Loucy (cell line): ENCODE measurements around the gene CLCN6.

Source experiments
- H2AFZ ChIP-seq: fragments of 200-600 bp; sonication (generic); 2 replicates; pipeline ENCODE4 v1.6.0; 2016; ENCODE audit warnings: antibody characterized with exemption, mild to moderate bottlenecking, low read length, moderate library complexity
- H3F3A ChIP-seq: fragments of 200-600 bp; 2 replicates; pipeline ENCODE4 v1.6.0; 2016; ENCODE audit warnings: antibody characterized with exemption, low read depth, mild to moderate bottlenecking
- H3K27me3 ChIP-seq: fragments of 200-600 bp; sonication (generic); 2 replicates; pipeline ENCODE4 v1.6.1; 2014; ENCODE audit warnings: low read length, mild to moderate bottlenecking; ENCODE audit not compliant: insufficient read depth, poor library complexity, severe bottlenecking
- H3K36me3 ChIP-seq: fragments of 200-600 bp; sonication (generic); 2 replicates; pipeline ENCODE4 v1.6.1; 2016; ENCODE audit warnings: low read length; ENCODE audit not compliant: insufficient read depth
- H3K4me1 ChIP-seq: fragments of 200-600 bp; sonication (generic); 2 replicates; pipeline ENCODE4 v1.5.1; 2014; ENCODE audit warnings: low read length, mild to moderate bottlenecking; ENCODE audit not compliant: insufficient read depth, poor library complexity, severe bottlenecking
- H3K4me2 ChIP-seq: fragments of 200-600 bp; sonication (generic); 2 replicates; pipeline ENCODE4 v1.6.0; 2014; ENCODE audit warnings: antibody characterized with exemption, low read length, low read depth, mild to moderate bottlenecking; ENCODE audit not compliant: poor library complexity, severe bottlenecking
- H3K4me3 ChIP-seq: fragments of 200-600 bp; sonication (generic); 2 replicates; pipeline ENCODE4 v1.5.1; 2014; ENCODE audit warnings: low read length, mild to moderate bottlenecking, mixed read lengths; ENCODE audit not compliant: poor library complexity, severe bottlenecking
- H3K79me2 ChIP-seq: fragments of 200-600 bp; sonication (generic); 2 replicates; pipeline ENCODE4 v1.6.1; 2014; ENCODE audit warnings: low read length; ENCODE audit not compliant: insufficient read depth
- H3K9ac ChIP-seq: fragments of 200-600 bp; sonication (generic); 2 replicates; pipeline ENCODE4 v1.6.0; 2014; ENCODE audit warnings: mild to moderate bottlenecking, low read depth, low read length, moderate library complexity; ENCODE audit not compliant: poor library complexity, severe bottlenecking
- H3K9me2 ChIP-seq: fragments of 200-600 bp; sonication (generic); replicated peaks from 2 replicates; pipeline ENCODE4 v1.6.1; 2016; ENCODE audit warnings: low read depth, low read length, mixed read lengths
- H3K9me3 ChIP-seq: fragments of 200-600 bp; sonication (generic); 2 replicates; pipeline ENCODE4 v1.6.1; 2014; ENCODE audit warnings: mild to moderate bottlenecking, antibody characterized with exemption, low read length, low read depth; ENCODE audit not compliant: insufficient read depth
- H4K20me1 ChIP-seq: fragments of 200-600 bp; sonication (generic); 2 replicates; pipeline ENCODE4 v1.6.0; 2014; ENCODE audit warnings: antibody characterized with exemption, low read length, mild to moderate bottlenecking; ENCODE audit not compliant: insufficient read depth, poor library complexity, severe bottlenecking
- EZH2phosphoT487 ChIP-seq: fragments of 200-600 bp; IDR thresholded peaks from 2 replicates; pipeline ENCODE4 v1.6.1; 2018; ENCODE audit warnings: antibody characterized with exemption, mild to moderate bottlenecking, moderate library complexity, borderline replicate concordance
- TF ChIP-seq, protein P1 (sequence below): fragments of 200-600 bp; sonication (generic); conservative IDR thresholded peaks from 2 replicates; pipeline ENCODE4 v1.5.1; 2014; ENCODE audit warnings: mild to moderate bottlenecking, antibody characterized with exemption, low read length

CLCN6 gene

DNA sequence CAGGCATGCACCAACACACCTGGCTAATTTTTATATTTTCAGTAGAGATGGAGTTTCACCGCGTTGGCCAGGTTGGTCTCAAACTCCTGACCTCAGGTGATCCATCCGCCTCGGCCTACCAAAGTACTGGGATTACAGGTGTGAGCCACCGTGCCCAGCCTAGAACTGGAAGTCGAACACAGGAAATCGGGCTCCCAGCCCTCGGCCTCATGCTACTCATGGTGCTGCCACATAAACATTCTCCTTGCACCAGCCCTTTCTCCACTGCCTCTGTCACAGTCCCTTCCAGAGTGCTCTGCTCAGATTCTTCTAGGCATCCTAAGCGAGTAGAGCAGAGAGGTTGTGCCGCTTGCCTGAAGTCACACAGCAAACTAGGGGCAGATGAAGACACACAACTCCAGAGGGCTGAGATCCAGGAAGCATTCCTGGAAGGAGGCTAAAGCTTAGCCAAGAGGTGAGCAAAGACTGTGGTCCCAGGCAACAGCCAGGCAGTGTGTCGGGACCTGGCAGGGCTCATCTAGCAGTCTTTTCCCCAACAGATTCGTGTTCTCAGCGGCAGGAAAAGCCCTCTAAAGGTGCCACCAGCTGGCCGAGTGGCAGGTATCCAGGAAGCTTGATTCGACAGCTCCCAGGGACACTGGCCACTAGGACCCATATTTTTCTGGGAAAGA, 82.3 kb downstream of the CLCN6 start:
- H3K4me1 ChIP-seq = no peaks in the 10 kb centered on the region
- no peaks in the 10 kb centered on the region for H3K36me3 ChIP-seq
- no peak overlapping the region for H3K9ac ChIP-seq
- H2AFZ ChIP-seq = no peak overlapping the region
- no peak for TF ChIP-seq EZH2phosphoT487
- TF ChIP-seq, protein P1, sequence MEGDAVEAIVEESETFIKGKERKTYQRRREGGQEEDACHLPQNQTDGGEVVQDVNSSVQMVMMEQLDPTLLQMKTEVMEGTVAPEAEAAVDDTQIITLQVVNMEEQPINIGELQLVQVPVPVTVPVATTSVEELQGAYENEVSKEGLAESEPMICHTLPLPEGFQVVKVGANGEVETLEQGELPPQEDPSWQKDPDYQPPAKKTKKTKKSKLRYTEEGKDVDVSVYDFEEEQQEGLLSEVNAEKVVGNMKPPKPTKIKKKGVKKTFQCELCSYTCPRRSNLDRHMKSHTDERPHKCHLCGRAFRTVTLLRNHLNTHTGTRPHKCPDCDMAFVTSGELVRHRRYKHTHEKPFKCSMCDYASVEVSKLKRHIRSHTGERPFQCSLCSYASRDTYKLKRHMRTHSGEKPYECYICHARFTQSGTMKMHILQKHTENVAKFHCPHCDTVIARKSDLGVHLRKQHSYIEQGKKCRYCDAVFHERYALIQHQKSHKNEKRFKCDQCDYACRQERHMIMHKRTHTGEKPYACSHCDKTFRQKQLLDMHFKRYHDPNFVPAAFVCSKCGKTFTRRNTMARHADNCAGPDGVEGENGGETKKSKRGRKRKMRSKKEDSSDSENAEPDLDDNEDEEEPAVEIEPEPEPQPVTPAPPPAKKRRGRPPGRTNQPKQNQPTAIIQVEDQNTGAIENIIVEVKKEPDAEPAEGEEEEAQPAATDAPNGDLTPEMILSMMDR = no peak
- no peak overlapping the region for H3K4me2 ChIP-seq
- no peaks in the 10 kb centered on the region for H4K20me1 ChIP-seq
- no peak overlapping the region for H3K4me3 ChIP-seq
- H3K9me2 ChIP-seq = no peaks in the 10 kb centered on the region
- H3K79me2 ChIP-seq = no peaks in the 10 kb centered on the region
- no peaks in the 10 kb centered on the region for H3K27me3 ChIP-seq
- H3F3A ChIP-seq = no peaks in the 10 kb centered on the region
- no peaks in the 10 kb centered on the region for H3K9me3 ChIP-seq

- no peaks in the 10 kb centered on the region for H3K9me3 ChIP-seq
- no peak overlapping the region for H3K4me3 ChIP-seq
- no peak overlapping the region for H3K4me2 ChIP-seq
- no peak overlapping the region for H2AFZ ChIP-seq
- H3K4me1 ChIP-seq = no peaks in the 10 kb centered on the region
- no peaks in the 10 kb centered on the region for H3F3A ChIP-seq
- no peaks in the 10 kb centered on the region for H3K79me2 ChIP-seq
- no peaks in the 10 kb centered on the region for H3K9me2 ChIP-seq
- TF ChIP-seq EZH2phosphoT487 = no peak
- TF ChIP-seq, protein P1 = no peak
- H4K20me1 ChIP-seq = no peaks in the 10 kb centered on the region
- no peak overlapping the region for H3K9ac ChIP-seq
- H3K27me3 ChIP-seq = no peaks in the 10 kb centered on the region
- no peaks in the 10 kb centered on the region for H3K36me3 ChIP-seq
Measured at GRCh38 chr1:11888877-11889208, 82.9 kb downstream of the CLCN6 start.

DNA sequence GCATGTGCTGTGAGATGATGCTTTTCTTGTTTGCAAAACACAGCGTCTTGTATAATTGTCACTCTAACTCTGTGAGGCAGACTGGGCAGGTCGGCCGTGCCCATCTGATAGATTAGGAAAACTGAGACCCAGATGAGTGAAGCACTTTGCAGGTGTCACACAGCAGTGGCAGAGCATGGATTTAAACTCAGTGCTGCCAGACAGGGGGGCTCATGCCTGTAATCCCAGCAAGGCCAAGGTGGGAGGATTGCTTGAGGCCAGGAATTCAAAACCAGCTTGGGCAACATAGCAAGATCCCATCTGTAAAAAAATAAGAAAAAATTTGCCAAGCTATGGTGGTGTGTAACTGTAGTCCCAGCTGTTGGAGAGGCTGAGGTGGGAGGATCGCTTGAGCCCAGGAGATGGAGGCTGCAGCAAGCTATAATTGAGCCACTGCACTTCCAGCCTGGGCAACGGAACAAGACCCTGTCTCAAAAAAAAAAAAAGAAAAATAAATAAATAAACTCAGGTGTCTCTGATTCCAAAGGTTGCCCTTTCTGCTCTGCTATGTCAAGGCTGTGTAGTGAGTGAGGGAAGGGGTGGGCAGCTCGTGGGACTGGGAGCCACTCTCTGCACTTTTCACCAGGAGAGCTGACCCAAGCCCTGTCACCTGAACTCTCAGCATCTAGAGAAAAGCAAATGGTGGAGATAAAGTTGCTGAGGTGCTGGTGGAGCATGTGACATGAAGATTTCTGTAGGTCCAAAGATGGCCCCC, 85.6 kb downstream of the CLCN6 start:
- Histone ChIP-seq H3K9me2 (no peaks in the 10 kb centered on the region), H3K4me3 (no peak overlapping the region), H3K4me2 (no peak overlapping the region), H3F3A (no peaks in the 10 kb centered on the region), H3K9me3 (no peaks in the 10 kb centered on the region), H2AFZ (no peak overlapping the region), H3K4me1 (no peaks in the 10 kb centered on the region), H3K9ac (no peak overlapping the region), H3K27me3 (no peaks in the 10 kb centered on the region), H4K20me1 (no peaks in the 10 kb centered on the region), H3K36me3 (no peaks in the 10 kb centered on the region), H3K79me2 (no peaks in the 10 kb centered on the region)
- no peak for TF ChIP-seq EZH2phosphoT487
- TF ChIP-seq, protein P1 = no peak
